HCT116 (cell line): ENCODE results near the gene KBTBD3. TPM values are rescaled to one million over a fixed set of nuclear protein-coding genes. Genes with fewer than 3 reads are reported as not detected.

Experiments used
- ATAC-seq: fragments of 200-7000 bp; cut with Tn5 transposase; 2 replicates; pipeline ENCODE4 v1.9.1; 2020; ENCODE audit warnings: mild to moderate bottlenecking, moderate library complexity
- BruUV-seq: library from RNA; stranded (reverse); fragments of 400-500 nt; replicated peaks from 2 replicates; lab custom pipeline; 2021; lab: Mats Ljungman, UMichigan
- CTCF ChIA-PET: fragments of 300-600 bp; sonication (Branson Sonifier 250); formaldehyde crosslinking; loops from one replicate; lab custom pipeline; 2021; ENCODE audit warnings: antibody characterized with exemption; lab: Charles Lee
- POLR2A ChIA-PET: fragments of 300-600, 350-600 bp; sonication (Branson Sonifier 250); formaldehyde crosslinking; loops from one replicate; lab custom pipeline; 2021; ENCODE audit warnings: antibody characterized with exemption; lab: Charles Lee
- RAD21 ChIA-PET, 2 experiments: fragments of 300-600 bp; sonication (Branson Sonifier 250); formaldehyde crosslinking; loops; one replicate each; lab custom pipeline; 2023; ENCODE audit warnings: low total read pairs in 2 of 2; ENCODE audit not compliant: uncharacterized antibody in 2 of 2, unreplicated experiment in 2 of 2, low non-redundant PET in 1 of 2; lab: Charles Lee
- DNase-seq: peaks from one replicate; pipeline ENCODE4 v3.0.0-alpha.2; 2010; ENCODE audit warnings: low read depth, low spot score
- H2AFZ ChIP-seq: fragments of 200-600 bp; shearing (Covaris generic), sonication (generic); 2 replicates; pipeline ENCODE4 v1.6.1; 2017; ENCODE audit warnings: low read depth, mixed run types, mixed read lengths, antibody characterized with exemption, low read length; ENCODE audit not compliant: poor library complexity, severe bottlenecking
- H3K27ac ChIP-seq: 2 replicates; pipeline ENCODE4 v1.5.1; 2012; ENCODE audit warnings: low read depth, low read length
- H3K27me3 ChIP-seq: fragments of 200-600 bp; sonication (generic); 2 replicates; pipeline ENCODE4 v1.6.1; 2016; ENCODE audit warnings: mixed run types, low read length, mixed read lengths; ENCODE audit not compliant: insufficient read depth
- H3K36me3 ChIP-seq, 2 experiments: fragments of 200-500 bp in 1 of 2; fragments of 200-600 bp in 1 of 2; sonication (Bioruptor generic) in 1 of 2; sonication (generic) in 1 of 2; 2 replicates each; pipeline versions ENCODE4 v1.5.1 to v1.6.1; 2014 to 2016; ENCODE audit warnings: low read length in 2 of 2, inconsistent platforms in 1 of 2, mixed read lengths in 1 of 2, mixed run types in 1 of 2; ENCODE audit not compliant: insufficient read depth in 2 of 2, control insufficient read depth in 1 of 2
- H3K4me1 ChIP-seq, 2 experiments: fragments of 200-600 bp in 1 of 2; sonication (generic) in 1 of 2; 2 replicates each; pipeline versions ENCODE4 v1.5.1 to v1.6.1; 2012 to 2017; ENCODE audit warnings: low read length in 2 of 2, inconsistent platforms in 1 of 2, mild to moderate bottlenecking in 1 of 2, mixed read lengths in 1 of 2, mixed run types in 1 of 2, moderate library complexity in 1 of 2; ENCODE audit not compliant: insufficient read depth in 2 of 2, control insufficient read depth in 1 of 2
- H3K4me2 ChIP-seq: fragments of 200-600 bp; sonication (generic); 2 replicates; pipeline ENCODE4 v1.6.1; 2017; ENCODE audit warnings: mixed run types, low read length, mixed read lengths
- H3K4me3 ChIP-seq, 2 experiments: fragments of 200-600 bp in 1 of 2; sonication (generic) in 1 of 2; replicated peaks in 1 of 2; 2 replicates each; pipeline ENCODE4 v1.5.1; 2011 to 2016; ENCODE audit warnings: low read length in 2 of 2, control low read depth in 1 of 2, low read depth in 1 of 2, mild to moderate bottlenecking in 1 of 2, mixed read lengths in 1 of 2, mixed run types in 1 of 2
- H3K79me2 ChIP-seq: fragments of 200-600 bp; sonication (generic); 2 replicates; pipeline ENCODE4 v1.6.1; 2017; ENCODE audit warnings: mild to moderate bottlenecking, mixed run types, low read length, moderate library complexity, mixed read lengths; ENCODE audit not compliant: insufficient read depth
- H3K9ac ChIP-seq: fragments of 200-600 bp; sonication (generic); 2 replicates; pipeline ENCODE4 v1.6.1; 2016; ENCODE audit warnings: low read length, mixed read lengths
- H3K9me2 ChIP-seq: fragments of 200-600 bp; sonication (generic), shearing (Covaris generic); 2 replicates; pipeline ENCODE4 v1.6.1; 2017; ENCODE audit warnings: mixed run types, mild to moderate bottlenecking, moderate library complexity; ENCODE audit not compliant: insufficient read depth
- H3K9me3 ChIP-seq, 2 experiments: fragments of 200-500 bp in 1 of 2; fragments of 200-600 bp in 1 of 2; sonication (Bioruptor generic) in 1 of 2; sonication (generic) in 1 of 2; 2 replicates each; pipeline ENCODE4 v1.6.1; 2014 to 2017; ENCODE audit warnings: low read length in 2 of 2, mixed read lengths in 2 of 2, inconsistent platforms in 1 of 2, low read depth in 1 of 2, mild to moderate bottlenecking in 1 of 2, mixed run types in 1 of 2, moderate library complexity in 1 of 2; ENCODE audit not compliant: control insufficient read depth in 1 of 2, insufficient read depth in 1 of 2
- H4K20me1 ChIP-seq: fragments of 200-600 bp; sonication (generic), shearing (Covaris generic); 2 replicates; pipeline ENCODE4 v1.6.1; 2017; ENCODE audit warnings: mixed run types, mild to moderate bottlenecking, moderate library complexity; ENCODE audit not compliant: insufficient read depth
- CBX3 ChIP-seq: IDR thresholded peaks from 2 replicates; pipeline ENCODE4 v1.6.1; 2012; ENCODE audit warnings: low read depth
- EGR1 ChIP-seq: IDR thresholded peaks from 2 replicates; pipeline ENCODE4 v1.6.1; 2012; ENCODE audit warnings: low read depth
- ELF1 ChIP-seq: IDR thresholded peaks from 2 replicates; pipeline ENCODE4 v1.6.1; 2012; ENCODE audit warnings: low read depth, borderline replicate concordance
- EZH2 ChIP-seq: fragments of 200-600 bp; sonication (generic); IDR thresholded peaks from 2 replicates; pipeline ENCODE4 v1.6.1; 2017; ENCODE audit warnings: antibody characterized with exemption, mixed run types
- EZH2phosphoT487 ChIP-seq: fragments of 200-600 bp; IDR thresholded peaks from 2 replicates; pipeline ENCODE4 v1.6.1; 2018; ENCODE audit warnings: antibody characterized with exemption, borderline replicate concordance
- FOSL1 ChIP-seq: IDR thresholded peaks from 2 replicates; pipeline ENCODE4 v1.6.1; 2012; ENCODE audit warnings: low read depth
- JUND ChIP-seq: IDR thresholded peaks from 2 replicates; pipeline ENCODE4 v1.6.1; 2012
- RAD21 ChIP-seq: IDR thresholded peaks from 2 replicates; pipeline ENCODE4 v1.6.1; 2012; ENCODE audit warnings: low read depth, mild to moderate bottlenecking
- SIN3A ChIP-seq: IDR thresholded peaks from 2 replicates; pipeline ENCODE4 v1.6.1; 2012; ENCODE audit warnings: low read depth
- SP1 ChIP-seq: IDR thresholded peaks from 2 replicates; pipeline ENCODE4 v1.6.1; 2012; ENCODE audit warnings: low read depth
- SRF ChIP-seq: IDR thresholded peaks from 2 replicates; pipeline ENCODE4 v1.6.1; 2012; ENCODE audit warnings: low read depth
- YY1 ChIP-seq: IDR thresholded peaks from 2 replicates; pipeline ENCODE4 v1.6.1; 2011; ENCODE audit warnings: low read length, low read depth, moderate library complexity, mild to moderate bottlenecking; ENCODE audit not compliant: insufficient replicate concordance; ENCODE audit errors: extremely low read depth
- ZFX ChIP-seq: fragments of 450-650 bp; IDR thresholded peaks from 2 replicates; pipeline ENCODE4 v1.6.1; 2017
- intact Hi-C: fragments of 100-400 bp; cut with micrococcal nuclease; formaldehyde crosslinking; loops from 2 replicates; pipeline ENCODE4 v1.10.0; 2022
- total RNA-seq: library from RNA; stranded (reverse); gene quantifications from one replicate; pipeline ENCODE4 v1.2.1, GENCODE V29; 2021; ENCODE audit not compliant: unreplicated experiment
- TF ChIP-seq, protein P1 (sequence below): IDR thresholded peaks from 2 replicates; pipeline ENCODE4 v1.6.1; 2011; ENCODE audit warnings: mild to moderate bottlenecking, low read length, moderate library complexity; ENCODE audit not compliant: insufficient replicate concordance; ENCODE audit errors: extremely low read depth
- TF ChIP-seq, protein P2 (sequence below): IDR thresholded peaks from 2 replicates; pipeline ENCODE4 v1.6.1; 2012
- TF ChIP-seq, protein P3 (sequence below): IDR thresholded peaks from 2 replicates; pipeline ENCODE4 v1.6.1; 2012

The KBTBD3 gene
- total RNA-seq, 1 experiment from 2014 or later: 10.4 TPM

DNA sequence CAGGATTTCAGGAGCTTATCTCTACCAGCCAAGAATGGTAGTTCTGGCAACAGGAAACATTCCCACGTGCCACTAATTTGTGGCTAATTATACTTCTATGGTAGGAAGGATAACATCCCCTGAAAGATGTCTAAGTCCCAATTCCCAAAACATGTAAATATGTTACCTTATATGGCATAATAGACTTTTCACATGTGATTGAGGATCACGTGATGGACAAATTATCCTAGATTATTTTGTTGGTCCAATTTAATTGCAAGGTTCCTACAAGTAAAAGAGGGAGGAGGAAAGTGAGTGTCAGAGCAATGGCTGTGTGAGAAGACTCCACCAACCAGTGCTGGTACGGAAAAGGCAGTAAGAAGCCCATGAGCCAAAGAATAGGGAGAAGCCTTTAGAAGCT is 45.2 kb downstream of the KBTBD3 start:
- no peak overlapping the region for H3K27ac ChIP-seq
- H3K4me1 ChIP-seq: no peaks in the 10 kb centered on the region
- H3K79me2 ChIP-seq: no peaks in the 10 kb centered on the region
- ATAC-seq (no peak), DNase-seq (no peak)
- intact Hi-C loops: no loop called here
- H3K9me3 ChIP-seq: no peaks in the 10 kb centered on the region
- no peak overlapping the region for H3K4me2 ChIP-seq
- ChIA-PET POLR2A (no interaction called here), RAD21 (no interaction called here), CTCF (no interaction called here)
- no peaks in the 10 kb centered on the region for H4K20me1 ChIP-seq
- TF ChIP-seq SIN3A (no peak), FOSL1 (no peak), EZH2phosphoT487 (no peak), JUND (no peak), ZFX (no peak), CBX3 (no peak), YY1 (no peak), SRF (no peak), ELF1 (no peak), RAD21 (no peak), EGR1 (no peak), SP1 (no peak), EZH2 (no peak)
- TF ChIP-seq, protein P1, sequence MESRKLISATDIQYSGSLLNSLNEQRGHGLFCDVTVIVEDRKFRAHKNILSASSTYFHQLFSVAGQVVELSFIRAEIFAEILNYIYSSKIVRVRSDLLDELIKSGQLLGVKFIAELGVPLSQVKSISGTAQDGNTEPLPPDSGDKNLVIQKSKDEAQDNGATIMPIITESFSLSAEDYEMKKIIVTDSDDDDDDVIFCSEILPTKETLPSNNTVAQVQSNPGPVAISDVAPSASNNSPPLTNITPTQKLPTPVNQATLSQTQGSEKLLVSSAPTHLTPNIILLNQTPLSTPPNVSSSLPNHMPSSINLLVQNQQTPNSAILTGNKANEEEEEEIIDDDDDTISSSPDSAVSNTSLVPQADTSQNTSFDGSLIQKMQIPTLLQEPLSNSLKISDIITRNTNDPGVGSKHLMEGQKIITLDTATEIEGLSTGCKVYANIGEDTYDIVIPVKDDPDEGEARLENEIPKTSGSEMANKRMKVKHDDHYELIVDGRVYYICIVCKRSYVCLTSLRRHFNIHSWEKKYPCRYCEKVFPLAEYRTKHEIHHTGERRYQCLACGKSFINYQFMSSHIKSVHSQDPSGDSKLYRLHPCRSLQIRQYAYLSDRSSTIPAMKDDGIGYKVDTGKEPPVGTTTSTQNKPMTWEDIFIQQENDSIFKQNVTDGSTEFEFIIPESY: no peak
- TF ChIP-seq, protein P2, sequence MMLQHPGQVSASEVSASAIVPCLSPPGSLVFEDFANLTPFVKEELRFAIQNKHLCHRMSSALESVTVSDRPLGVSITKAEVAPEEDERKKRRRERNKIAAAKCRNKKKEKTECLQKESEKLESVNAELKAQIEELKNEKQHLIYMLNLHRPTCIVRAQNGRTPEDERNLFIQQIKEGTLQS: no peak
- TF ChIP-seq, protein P3, sequence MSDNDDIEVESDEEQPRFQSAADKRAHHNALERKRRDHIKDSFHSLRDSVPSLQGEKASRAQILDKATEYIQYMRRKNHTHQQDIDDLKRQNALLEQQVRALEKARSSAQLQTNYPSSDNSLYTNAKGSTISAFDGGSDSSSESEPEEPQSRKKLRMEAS: no peak
- H3K4me3 ChIP-seq: no peak overlapping the region
- no peaks in the 10 kb centered on the region for H3K27me3 ChIP-seq
- BruUV-seq: no TSS peak
- no peaks in the 10 kb centered on the region for H3K36me3 ChIP-seq
- H3K9me2 ChIP-seq: no peaks in the 10 kb centered on the region
- H3K9ac ChIP-seq: no peak overlapping the region
- H2AFZ ChIP-seq: no peak overlapping the region
